ENCODE measurements around the gene HNF4A.
"Not testable (repeated sequence)": the region's sequence is repeated elsewhere in the genome, so short reads cannot be mapped to it uniquely, and the experiment has no call there.

Gene HNF4A

DNA sequence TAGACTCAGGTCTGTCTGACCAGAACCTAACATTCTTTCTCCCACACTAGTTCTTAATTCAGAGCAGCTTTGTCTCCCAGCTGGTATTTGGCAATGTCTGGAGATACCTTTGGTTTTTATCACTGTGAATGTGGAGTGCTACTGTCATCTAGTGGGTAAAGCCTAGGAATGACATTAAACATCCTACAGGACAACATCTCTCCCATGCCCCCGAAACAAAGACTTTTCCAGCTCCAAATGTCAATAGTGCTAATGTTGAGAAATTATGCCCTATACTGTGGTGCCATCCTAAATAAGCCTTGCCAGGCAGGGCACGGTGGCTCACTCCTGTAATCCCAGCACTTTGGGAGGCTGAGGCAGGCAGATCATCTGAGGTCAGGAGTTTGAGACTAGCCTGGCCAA lies 116.0 kb downstream of the HNF4A start:
- DNase-seq (ENCODE audit: low read depth), result no peak

- not testable (repeated sequence) for DNase-seq (ENCODE audit: low read depth)
These were observed 116.8 kb downstream of the HNF4A start for GRCh38 chr20:44472283-44472682.

- DNase-seq (ENCODE audit: low read depth), result no peak
These were observed 119.8 kb downstream of the HNF4A start for GRCh38 chr20:44475372-44475693.

- DNase-seq (ENCODE audit: low read depth), result peak; percentile 75
These were observed 120.4 kb downstream of the HNF4A start, which contains the start of gene TTPAL for GRCh38 chr20:44475694-44476560. Gene TTPAL, plus strand, starts transcription at chr20:44475874. Its CDS starts 4,126 bp downstream, at chr20:44480000.

- no peak for DNase-seq (ENCODE audit: low read depth)
These were observed 121.7 kb downstream of the HNF4A start for GRCh38 chr20:44477151-44477550.

GRCh38 chr20:44478206-44478605 lies 122.7 kb downstream of the HNF4A start:
- DNase-seq (ENCODE audit: low read depth), result no peak

DNA sequence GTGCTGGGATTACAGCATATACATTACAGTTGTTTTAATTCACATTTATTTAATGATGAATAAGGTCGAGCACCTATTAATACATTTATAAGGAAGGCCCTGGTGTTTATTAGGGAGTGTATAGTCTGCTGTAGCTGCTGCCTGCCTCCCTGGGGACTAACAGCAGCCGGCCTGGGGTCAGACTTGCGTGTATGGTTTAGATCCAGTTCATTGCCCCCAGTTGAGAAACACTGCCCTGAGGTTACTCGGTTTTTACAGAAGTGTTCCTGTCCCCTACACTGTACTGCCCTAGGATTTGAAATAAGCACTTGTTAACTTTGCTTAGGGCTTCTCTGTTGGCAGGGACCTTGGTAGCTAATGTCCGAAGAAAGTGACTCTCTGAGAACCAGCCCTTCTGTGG lies 124.1 kb downstream of the HNF4A start:
- DNase-seq (ENCODE audit: low read depth), result no peak

DNA sequence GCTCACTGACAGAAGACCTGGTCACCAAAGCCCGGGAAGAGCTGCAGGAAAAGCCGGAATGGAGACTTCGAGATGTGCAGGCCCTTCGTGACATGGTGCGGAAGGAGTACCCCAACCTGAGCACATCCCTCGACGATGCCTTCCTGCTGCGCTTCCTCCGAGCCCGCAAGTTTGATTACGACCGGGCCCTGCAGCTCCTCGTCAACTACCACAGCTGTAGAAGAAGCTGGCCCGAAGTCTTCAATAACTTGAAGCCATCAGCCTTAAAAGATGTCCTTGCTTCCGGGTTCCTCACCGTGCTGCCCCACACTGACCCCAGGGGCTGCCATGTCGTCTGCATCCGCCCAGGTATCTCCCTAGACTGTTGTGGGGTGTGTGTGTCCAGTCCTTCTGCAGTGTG lies 124.6 kb downstream of the HNF4A start:
- DNase-seq (ENCODE audit: low read depth), result no peak

DNA sequence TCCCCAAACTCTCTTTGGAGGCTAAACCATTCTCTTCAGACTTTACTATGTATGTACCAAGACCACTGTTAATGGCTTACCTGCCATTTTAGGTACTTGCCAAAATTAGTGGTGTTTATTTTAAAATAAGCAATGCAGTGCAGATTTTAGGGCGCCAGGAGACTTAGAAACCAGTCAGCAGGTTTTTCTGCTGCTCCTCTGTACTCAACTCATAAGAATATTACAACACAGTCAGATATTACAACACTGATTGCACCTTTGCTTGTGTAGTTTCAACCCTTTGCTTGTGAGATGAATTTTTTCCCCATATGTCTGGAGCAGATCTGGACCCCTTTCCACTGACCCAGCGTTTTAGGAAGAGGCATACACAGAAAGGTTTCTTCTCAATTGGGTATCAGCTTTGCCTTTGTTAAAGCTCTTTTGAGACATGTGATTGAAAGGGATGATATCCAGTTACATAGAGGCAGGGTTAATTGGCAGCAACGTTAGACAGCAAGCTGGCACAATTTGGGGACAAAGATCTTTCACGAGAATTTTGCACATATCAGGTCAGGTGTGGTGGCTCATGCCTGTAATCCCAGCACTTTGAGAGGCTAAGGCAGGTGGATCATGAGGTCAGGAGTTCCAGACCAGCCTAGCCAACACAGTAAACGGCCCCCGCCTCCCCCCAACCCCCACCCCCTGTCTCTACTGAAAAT lies 126.4 kb downstream of the HNF4A start:
- no peak for DNase-seq (ENCODE audit: low read depth)

DNA sequence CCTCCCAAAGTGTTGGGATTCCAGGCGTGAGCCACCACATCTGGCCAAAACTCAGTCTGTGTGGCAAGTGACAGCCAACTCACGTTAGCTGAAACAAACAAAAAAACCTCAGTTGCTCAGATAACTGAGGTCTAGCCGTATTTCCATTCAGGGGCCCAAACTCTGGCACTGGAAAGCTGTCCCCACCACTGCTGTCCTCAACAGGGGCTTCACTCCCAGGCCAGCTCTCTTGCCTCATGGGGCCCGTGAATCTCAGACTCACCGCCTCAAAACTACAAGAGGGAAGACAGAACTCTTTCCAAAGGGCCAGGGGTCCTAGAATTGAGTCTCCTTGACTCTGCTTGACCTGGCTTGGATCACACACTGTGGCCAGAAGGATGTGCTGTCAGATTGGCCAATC lies 127.6 kb downstream of the HNF4A start:
- DNase-seq (ENCODE audit: low read depth), result no peak
